MV-4-11 (cell line): ENCODE results near the gene IGBP1.
A peak's percentile ranks its signal among the peaks of the same experiment; 100 is the strongest.
"Not testable (repeated sequence)": the region's sequence is repeated elsewhere in the genome, so short reads cannot be mapped to it uniquely, and the experiment has no call there.

Experiments used
- DNase-seq: peaks from one replicate; lab custom pipeline; 2025; lab: John Stamatoyannopoulos, UW

The IGBP1 gene

GRCh38 chrX:70133303-70134115 lies at the start of gene IGBP1:
Gene IGBP1 (plus strand): TSS chrX:70133447. CDS start chrX:70133948, 501 bp downstream.
- peak; percentile 89 for DNase-seq

DNA sequence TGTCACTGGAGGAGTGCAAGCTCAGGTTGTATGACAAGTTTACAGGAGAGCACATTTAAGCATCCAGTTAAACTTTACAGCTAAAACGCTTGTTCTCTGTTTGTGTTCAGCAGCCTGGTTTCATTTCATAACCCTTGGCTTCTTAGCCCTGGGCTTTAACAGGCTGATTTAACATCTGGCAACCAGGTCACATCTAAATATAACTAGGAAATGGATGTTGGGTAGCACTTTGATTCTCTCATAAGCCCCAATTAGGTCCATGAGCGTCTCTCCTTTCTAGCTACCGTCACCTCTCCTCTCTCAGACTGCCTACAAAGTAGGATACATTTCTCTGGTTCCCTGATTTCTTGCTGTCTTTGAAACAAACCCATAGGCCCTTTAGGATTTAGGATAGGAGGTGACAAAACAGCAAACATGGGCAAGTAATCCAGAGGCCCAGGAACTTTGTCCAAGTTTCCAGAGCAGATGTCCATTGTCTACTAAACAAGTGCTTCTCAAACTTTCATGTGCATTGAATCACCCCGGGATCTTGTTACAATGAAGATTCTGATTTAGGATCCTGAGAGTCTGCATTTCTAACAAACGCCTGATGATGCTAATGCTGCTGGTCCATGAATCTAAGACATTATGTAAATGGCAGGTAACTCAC lies 48.5 kb upstream of the IGBP1 start:
- DNase-seq, result no peak

DNA sequence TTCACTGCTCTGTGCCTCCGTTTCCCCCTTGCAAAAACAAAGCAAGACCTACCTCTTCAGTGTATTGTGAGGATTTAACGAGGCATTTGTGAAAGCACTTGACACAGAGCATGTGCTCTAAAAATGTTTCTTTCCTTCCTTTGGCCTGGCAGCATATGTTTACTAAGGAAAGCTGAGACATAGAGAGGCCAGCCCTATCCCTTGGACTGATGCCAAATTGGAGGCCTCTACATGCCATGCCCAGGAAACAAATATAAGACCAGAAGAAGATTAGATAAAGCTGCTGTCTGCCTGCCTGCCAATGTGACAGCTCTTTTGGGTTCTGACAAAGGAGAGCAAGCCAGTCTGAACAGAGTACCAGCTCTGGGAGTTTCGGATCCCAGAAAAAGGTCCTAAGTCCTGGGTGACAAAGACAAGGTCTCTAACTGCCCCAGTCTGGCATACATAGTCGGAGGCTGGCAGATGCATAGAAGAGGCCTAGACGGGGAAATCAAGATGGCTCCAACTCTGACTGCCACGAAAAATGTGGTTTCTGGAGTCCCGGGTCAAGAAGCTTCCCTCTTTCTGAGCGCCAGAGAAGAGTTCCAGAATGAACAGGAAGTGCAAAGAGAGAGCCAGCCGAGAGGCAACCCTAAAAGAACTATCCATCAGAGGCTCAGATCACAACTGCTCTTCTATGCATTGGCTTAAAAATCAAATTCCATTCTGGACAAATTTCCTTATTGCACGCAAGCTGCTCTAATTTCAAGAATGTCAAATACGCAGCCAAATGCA lies 45.2 kb upstream of the IGBP1 start:
- no peak for DNase-seq

DNA sequence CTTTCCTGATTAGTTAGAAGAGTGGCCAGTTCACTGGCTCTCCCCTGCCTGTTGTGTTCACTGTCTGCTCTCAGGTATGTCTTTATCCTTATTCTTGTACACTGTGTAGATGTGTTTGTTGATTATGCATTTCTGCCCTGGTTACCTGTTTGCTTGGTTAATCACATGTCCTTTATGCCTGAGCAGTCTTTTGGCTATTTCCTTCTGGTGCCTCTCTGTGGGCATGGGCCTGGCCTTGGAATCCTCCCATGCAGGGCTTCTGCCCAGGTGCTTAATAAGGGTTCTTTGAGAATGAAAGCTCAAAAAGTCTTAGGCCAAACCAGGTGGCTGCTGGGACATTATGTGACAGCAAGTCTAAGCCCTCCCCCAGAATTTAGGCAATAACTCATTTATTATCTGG lies 44.5 kb upstream of the IGBP1 start:
- DNase-seq, result no peak

DNA sequence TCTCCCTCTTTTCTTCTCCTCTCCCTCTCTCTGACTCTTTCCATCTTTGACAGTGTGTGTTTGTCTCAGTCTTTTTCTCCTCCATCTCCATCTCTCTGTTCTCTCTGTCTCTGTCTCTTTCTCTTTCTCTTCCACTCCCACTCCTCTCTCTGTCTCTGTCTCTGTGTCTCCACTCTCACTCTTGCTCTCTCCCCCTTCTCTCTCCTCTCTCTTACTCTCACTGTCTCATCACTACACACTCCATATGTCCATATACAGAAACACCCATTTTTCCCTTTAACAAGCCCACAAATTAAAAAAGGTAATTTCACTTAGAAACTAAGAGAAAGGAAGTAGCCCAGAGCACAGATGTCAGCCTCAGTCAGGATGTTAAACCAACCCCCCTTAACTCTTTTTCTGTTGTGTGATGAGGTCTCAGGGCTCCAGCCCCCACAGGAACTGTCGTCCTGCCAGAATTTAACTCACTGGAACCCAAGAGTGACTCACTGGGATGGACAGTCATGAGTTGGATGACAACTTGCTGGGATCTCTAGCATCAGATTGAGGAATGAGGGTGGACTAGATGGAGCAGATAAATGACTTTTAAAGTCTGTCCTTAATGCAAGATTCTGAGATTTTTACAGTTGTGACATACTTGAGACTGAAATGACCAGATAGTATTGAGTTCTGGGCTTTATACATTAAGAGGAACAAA lies 43.5 kb upstream of the IGBP1 start:
- DNase-seq, result no peak

- no peak for DNase-seq
Measured at GRCh38 chrX:70092247-70092646, 41.0 kb upstream of the IGBP1 start.

DNA sequence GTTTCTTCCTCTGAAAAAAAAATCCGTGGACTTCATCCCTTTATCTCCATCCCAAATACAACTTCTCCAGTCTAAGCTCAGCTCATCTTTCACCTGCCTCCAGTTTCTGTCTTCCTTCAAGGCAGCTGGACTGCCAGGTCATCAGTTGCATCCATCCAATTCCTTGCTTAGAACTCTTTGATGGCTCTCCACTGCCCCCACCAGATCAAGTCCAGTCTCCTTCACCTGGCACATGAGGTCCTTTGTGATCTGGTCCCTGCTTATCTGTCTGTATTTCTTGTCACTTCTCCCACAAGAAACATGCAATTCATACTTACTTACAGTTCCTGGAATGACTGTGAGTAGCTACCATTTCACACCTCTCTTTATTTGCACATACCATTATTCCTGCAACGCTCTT lies 37.2 kb upstream of the IGBP1 start:
- DNase-seq, result no peak

DNA sequence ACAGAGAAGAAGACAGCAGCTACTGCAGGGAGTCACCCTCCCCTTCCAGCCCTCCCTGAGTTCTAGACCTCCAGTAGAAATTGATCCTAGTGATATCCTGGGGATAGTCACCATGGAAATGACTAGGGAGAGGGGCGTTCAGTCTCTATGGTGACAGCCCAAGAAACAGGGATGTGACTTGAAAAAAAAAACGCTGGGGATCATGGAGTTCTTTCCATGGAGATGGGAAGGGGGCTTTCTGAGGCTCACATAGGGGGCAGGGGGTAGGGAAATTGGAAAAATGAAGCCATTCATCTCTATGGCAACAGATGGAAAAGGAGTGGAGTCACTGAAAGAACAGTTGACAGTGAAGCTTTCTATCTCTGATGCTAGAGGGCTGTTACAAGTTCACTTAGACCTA lies 28.0 kb upstream of the IGBP1 start:
- DNase-seq, result no peak

DNA sequence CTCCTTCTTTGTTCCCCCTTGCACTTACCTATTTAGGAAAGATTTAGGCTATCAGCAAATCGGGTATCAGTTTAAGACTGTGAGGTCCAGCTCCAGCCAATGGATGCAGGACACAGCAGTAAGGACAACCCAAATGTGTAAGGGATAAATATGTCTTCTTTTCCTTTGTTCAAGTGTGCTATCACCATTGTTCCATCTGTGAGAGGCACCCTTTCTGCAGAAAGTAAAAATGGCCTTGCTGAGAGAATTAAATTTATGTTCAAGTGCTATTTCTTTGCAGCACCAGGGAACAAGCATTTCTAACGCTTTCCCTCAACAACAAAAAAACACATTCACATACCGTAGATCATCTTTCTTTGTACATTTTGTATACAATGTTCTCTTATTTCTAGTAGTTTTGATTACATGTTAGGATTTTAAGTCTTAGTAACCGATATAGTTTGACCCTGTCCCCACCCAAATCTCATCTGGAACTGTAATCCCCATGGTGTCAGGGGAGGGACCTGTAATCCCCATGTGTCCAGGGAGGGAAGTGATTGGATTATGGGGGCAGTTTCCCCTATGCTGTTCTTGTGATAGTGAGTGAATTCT lies 21.7 kb upstream of the IGBP1 start:
- DNase-seq, result not testable (repeated sequence)

DNA sequence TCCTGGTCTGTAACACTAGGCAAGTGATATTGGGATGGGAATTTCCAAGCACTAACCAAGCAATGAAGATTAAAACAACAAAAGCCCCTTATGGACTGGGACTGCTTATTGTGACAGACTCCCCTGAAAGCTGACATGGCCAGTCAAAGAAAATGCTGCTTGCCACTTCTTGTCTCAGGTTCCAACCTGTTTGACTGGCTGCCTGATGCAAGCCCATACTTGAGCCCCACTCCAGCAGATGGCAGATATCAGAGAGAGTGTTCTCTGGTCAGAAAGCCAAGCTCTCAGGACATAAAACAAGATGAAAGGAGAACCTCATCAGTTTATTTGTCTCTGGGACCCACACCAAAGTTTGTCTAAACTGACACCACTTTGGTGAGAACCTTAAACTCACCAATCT lies 15.5 kb upstream of the IGBP1 start:
- no peak for DNase-seq

DNA sequence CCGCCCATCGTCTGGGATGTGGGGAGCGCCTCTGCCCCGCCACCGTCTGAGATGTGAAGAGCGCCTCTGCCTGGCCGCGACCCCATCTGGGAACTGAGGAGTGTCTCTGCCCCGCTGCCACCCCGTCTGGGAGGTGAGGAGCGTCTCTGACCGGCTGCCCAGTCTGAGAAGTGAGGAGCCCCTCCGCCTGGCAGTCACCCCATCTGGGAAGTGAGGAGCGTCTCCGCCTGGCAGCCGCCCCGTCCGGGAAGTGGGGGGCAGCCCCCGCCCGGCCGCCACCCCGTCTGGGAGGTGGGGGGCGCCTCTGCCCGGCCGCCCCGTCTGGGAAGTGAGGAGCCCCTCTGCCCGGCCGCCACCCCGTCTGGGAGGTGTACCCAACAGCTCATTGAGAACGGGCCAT lies 10.2 kb upstream of the IGBP1 start:
- not testable (repeated sequence) for DNase-seq

DNA sequence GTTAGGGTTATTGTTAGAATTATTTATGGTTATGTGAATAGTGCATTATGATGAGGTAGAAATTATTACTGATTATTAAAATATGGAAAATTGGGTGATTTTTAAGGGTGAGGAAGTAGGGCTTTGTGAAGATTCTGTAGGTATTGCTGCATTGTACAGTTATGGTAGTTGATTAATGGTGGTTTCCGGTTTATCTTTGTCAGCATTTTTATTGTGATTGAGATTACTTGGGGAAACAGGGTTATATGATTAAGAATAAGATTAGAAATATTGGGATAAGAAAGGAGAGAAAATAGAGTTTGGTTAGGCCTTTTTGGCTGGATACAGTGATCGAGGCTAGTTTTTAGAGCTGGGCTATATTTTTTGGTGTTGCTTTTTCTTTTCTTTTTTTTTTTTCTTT lies 8.6 kb upstream of the IGBP1 start:
- no peak for DNase-seq

DNA sequence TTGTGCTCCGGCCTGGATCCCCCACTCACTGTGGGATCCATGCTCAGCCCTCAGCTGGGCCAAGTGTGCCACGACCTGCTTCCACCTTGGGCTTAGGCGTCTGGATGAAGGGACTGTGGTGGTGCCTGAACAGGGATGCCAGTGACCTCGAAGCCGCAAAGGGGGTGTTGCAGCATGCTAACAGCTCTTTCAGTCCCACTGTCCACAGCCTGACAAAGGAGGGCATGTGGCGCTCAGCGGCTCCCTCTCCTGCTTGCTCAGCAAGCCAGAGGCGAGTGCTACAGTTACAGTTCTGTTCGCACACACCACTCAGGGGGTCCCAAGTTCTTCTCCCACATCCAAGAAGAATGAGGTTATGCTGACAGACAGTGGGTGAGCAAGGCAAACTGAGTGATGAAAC lies 5.2 kb upstream of the IGBP1 start:
- no peak for DNase-seq

DNA sequence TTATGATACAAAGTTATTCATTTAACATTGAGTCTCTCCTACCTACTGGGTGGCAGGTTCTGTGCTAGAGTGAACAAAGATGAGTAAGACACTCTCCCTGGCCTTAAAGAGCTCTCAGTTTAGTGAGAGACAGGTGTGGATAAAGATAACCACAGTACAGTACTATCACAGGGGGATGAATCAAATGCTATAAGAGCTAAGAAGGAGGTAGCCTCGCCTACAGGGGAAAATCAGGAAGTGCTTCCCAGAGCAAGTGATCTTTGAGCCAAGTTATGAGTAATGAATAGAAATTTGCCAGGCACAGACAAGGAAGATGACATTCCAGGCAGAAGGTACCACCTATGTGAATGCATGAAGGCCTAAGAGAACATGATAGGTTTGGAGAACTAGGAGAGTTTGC lies 3.4 kb upstream of the IGBP1 start:
- DNase-seq, result no peak

DNA sequence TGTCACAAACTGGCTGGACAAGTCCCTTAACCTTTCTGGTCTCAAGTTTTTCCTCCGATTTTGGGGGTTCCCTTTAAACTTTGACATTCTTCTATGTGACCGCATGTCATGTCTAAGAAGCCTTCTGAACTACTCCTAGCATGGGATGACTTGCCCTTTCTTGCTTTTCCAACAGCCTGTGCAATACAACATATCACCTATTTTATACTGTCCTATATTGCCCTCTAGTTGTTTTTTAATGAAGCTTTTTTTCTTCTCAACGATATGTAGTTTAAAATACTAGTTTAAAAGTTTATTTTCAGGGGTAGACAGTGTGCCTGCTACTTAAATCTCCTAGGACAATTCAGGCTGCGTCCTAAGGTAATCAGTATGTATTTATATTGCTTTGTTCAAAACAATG lies 1.0 kb upstream of the IGBP1 start:
- DNase-seq, result peak; percentile 11

GRCh38 chrX:70132877-70133302 lies 357 bp upstream of the IGBP1 start:
- DNase-seq, result no peak

- DNase-seq, result no peak
Measured at GRCh38 chrX:70134116-70134477, 850 bp downstream of the IGBP1 start.

- no peak for DNase-seq
Measured at GRCh38 chrX:70138622-70139021, 5.4 kb downstream of the IGBP1 start.

DNA sequence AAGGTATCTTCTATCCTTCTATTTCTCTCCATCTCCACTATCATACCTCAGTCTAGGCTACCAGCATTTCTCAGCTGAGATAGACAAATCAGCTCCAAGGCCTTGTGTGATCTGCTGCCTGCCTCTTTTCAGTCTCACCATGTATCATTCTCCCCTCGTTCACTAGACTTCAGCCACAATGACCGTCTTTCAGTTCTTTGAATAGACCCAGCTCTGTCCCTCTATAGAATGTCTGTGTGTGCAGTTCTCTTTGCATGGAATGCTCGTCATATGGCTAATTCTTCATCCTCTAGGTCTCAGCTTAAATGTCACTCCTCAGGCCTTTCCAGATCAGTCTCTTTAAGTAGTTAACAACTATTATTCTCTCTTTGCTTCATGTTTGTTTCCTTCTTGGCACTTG lies 6.5 kb downstream of the IGBP1 start:
- no peak for DNase-seq

- DNase-seq, result no peak
Measured at GRCh38 chrX:70141373-70141772, 8.1 kb downstream of the IGBP1 start.

DNA sequence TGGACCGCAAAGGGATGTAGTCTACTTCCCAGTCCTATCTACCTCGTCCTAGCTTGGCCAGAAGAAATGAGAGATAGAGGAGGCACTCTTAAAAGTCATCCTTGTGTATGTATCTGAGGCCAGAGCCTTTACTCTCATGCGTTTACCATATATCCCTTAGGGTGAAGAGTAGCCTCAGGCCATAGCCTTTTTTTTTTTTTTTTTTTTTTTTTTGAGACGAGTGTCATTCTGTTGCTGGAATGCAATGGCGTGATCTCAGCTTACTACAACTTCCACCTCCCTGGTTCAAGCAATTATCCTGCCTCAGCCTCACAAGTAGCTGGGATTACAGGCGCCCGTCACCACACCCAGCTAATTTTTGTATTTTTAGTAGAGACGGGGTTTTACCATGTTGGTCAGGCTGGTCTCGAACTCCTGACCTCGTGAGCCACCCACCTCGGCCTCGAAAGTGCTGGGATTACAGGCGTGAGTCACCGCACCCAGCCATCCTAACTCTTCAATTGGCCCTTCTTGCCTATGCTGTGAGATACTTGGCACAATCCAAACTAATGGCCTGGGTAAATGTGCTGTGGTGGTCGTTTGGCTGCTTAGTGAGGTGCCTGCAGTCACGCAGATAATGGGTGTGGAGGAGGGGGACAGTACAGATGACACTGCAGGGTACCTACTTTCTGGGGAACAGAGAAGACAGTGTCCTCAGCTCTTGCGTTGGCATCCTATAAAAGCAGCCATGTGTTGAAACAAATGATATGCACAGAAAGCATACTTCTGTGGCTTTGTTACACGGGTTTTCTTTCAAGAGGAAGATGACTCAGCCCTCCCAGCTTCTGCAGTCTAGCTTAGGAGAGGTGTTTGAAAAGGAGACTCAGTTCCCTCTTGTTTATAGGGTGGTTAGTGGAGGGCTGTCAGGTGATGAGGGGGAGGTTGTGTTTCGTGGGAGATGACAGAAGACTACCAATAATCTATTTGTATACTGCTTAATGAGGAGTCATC lies 33.6 kb downstream of the IGBP1 start:
- DNase-seq, result peak; percentile 36
